Measurements from ENCODE around the gene PRDM1.

The PRDM1 gene

DNA sequence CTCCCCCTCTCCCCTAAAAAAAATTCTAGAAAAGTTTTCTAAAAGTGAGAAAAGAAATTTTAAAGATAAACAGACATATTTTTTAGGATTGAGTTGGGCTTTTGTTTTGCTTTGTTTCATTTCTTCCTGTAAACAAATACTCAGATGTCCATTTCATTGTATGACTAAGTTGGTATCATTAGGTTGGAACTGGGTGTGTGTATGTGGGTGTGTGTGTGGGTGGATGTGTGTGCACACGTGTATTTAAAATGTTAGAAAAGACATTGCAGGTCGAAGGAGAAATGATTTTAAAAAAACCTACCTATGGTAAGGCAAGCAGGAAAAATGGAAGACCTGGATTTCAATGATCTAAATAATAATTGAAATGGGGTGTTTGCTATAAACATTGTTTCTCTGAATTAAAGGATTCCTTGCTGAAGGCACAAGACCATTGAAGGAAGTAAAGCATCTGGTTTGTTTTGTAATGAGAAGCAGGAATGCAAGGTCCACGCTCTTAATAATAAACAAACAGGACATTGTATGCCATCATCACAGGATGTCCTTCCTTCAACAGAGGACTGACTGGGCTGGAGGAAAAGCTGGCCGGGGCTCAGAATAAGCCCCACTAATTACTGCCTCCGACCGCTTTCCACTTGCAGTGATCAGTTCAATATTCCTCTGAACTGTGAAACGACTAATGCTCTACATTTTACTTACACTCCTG, 996 bp upstream of the PRDM1 start:
- DNase-seq (ENCODE audit: low read depth): no peak
- peak overlapping the region; percentile 1; the same call in 1 of the 2 replicates for H3K4me3 ChIP-seq (ENCODE audit: low read depth, low read length)
- TF ChIP-seq, protein P1, sequence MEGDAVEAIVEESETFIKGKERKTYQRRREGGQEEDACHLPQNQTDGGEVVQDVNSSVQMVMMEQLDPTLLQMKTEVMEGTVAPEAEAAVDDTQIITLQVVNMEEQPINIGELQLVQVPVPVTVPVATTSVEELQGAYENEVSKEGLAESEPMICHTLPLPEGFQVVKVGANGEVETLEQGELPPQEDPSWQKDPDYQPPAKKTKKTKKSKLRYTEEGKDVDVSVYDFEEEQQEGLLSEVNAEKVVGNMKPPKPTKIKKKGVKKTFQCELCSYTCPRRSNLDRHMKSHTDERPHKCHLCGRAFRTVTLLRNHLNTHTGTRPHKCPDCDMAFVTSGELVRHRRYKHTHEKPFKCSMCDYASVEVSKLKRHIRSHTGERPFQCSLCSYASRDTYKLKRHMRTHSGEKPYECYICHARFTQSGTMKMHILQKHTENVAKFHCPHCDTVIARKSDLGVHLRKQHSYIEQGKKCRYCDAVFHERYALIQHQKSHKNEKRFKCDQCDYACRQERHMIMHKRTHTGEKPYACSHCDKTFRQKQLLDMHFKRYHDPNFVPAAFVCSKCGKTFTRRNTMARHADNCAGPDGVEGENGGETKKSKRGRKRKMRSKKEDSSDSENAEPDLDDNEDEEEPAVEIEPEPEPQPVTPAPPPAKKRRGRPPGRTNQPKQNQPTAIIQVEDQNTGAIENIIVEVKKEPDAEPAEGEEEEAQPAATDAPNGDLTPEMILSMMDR (IDR thresholded peaks at IDR 0.05; ENCODE audit: low read depth, low read length, missing control alignments): no peak

DNA sequence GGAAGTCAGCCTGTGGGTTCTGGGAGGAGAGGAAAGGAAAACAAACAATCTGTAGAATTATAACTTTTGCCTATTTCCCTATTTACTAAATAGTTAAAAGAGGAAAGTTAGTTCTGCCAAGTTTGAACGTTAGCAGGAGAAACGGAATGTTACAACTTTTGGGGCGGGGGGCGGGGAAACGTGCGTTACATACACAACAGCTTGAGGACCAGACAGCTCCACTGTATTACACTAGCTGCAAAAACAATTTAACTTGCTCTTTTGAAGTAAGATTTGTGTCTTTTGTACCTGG, 498 bp upstream of the PRDM1 start:
- TF ChIP-seq, protein P1 (IDR thresholded peaks at IDR 0.05; ENCODE audit: low read depth, low read length, missing control alignments): no peak
- no peak for DNase-seq (ENCODE audit: low read depth)
- H3K4me3 ChIP-seq (ENCODE audit: low read depth, low read length): peak overlapping the region; percentile 84

DNA sequence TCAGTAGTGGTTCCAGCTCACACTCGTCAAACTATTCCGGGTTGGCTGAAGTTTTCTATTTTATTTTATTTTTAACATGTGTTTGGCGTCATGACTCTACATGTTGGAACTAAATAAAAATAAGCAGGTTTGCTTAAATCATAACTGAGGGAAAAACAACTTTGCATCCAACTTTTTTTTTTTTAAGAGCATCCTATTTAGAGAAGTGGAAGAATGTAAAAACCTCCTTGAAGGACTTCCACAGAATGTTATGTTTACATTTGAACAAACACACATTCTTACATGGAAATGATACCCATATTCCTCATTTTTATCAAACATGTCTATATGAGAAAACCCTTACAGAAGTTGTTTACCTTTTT, 659 bp downstream of the PRDM1 start:
- TF ChIP-seq, protein P1 (IDR thresholded peaks at IDR 0.05; ENCODE audit: low read depth, low read length, missing control alignments): no peak
- peak overlapping the region; percentile 84 for H3K4me3 ChIP-seq (ENCODE audit: low read depth, low read length)
- no peak for DNase-seq (ENCODE audit: low read depth)

DNA sequence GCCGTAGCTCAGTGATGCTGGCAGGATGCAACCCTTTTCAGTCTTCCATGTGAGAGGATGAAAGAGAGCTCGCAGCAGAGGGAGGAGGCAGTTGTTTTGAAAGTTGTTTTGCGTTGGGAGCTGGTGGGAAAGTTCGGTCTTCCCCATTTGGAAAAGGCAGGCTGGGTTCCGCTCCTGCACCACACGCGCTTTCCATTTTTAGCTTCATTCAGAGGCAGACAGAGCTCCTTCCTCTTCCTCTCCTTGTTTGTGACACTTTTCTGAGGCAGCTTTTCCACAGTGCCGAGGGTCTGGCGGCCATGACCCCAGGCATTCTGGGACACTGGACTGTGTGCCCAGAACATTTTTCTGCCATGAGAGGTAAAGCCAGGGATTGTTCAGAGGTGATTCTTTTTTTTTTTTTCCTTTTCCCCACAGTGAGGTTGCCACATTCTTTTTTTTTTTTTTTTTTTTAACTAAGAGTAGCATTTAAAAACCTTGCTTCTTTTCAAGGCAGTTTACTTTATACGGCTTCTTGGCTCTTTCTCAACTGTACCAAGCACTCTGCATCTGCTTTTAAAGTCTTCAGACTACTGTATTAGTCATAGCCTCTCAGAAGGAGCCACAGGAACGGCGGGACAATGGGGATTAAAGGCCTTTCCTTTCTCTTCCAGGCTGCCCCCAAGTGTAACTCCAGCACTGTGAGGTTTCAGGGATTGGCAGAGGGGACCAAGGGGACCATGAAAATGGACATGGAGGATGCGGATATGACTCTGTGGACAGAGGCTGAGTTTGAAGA, 1.6 kb downstream of the PRDM1 start:
- H3K4me3 ChIP-seq (ENCODE audit: low read depth, low read length): peak overlapping the region; percentile 84
- TF ChIP-seq, protein P1 (IDR thresholded peaks at IDR 0.05; ENCODE audit: low read depth, low read length, missing control alignments): no peak
- no peak for DNase-seq (ENCODE audit: low read depth)

DNA sequence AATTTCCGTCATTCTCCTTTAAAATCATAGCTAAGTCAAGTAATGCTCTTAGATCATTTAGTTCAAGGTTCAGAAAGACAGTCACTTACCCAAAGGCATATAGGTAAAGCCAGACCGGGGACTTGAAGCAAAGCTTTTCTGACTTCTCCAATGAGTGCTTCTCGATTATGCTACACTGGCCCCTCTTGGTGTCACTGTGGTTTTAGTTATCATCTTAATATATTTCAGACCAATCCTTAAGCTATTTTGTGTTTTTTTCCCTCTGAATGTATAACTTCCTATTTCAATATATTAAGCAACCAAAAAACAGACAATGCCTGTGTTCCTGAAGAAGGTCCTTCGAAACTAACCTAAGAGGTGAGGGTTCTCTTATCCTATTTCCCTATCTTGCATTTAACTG, 3.9 kb downstream of the PRDM1 start:
- no peak for DNase-seq (ENCODE audit: low read depth)
- TF ChIP-seq, protein P1 (IDR thresholded peaks at IDR 0.05; ENCODE audit: low read depth, low read length, missing control alignments): peak; percentile 4
- peak overlapping the region; percentile 84 for H3K4me3 ChIP-seq (ENCODE audit: low read depth, low read length)

DNA sequence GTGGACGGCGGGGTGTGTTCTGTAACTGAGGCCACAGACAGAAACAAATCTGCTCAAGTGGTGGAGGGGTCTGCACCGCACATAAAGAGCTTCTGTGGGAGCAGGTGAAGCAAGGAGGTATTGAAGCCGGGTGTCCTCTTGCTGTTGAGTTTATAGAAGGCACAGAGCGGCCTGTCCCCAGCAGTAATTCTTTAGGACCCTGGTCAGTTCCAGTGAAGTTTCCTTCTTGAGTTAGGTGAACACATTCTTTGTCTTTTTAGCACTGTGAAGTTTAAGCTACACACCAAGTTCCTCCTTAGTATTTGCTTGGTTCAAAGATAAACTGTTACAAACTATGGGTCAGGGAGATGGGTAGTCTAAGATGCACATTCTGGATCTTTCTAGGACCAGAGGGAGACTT, 6.1 kb downstream of the PRDM1 start:
- TF ChIP-seq, protein P1 (IDR thresholded peaks at IDR 0.05; ENCODE audit: low read depth, low read length, missing control alignments): no peak
- H3K4me3 ChIP-seq (ENCODE audit: low read depth, low read length): no peak overlapping the region; the same call in 1 of the 2 replicates
- no peak for DNase-seq (ENCODE audit: low read depth)
